GM19468 (cell line): ENCODE measurements around the gene C9orf78.

Experiments
- ATAC-seq: cut with Tn5 transposase; IDR thresholded peaks from one replicate; pipeline ENCODE4 v1.9.1; 2021; ENCODE audit warnings: mild to moderate bottlenecking, moderate library complexity, moderate number of reproducible peaks; ENCODE audit not compliant: unreplicated experiment; ENCODE audit errors: extremely low read depth

The C9orf78 gene

GRCh38 chr9:129848712-129849441 is 13.8 kb upstream of the C9orf78 start:
- no peak for ATAC-seq

DNA sequence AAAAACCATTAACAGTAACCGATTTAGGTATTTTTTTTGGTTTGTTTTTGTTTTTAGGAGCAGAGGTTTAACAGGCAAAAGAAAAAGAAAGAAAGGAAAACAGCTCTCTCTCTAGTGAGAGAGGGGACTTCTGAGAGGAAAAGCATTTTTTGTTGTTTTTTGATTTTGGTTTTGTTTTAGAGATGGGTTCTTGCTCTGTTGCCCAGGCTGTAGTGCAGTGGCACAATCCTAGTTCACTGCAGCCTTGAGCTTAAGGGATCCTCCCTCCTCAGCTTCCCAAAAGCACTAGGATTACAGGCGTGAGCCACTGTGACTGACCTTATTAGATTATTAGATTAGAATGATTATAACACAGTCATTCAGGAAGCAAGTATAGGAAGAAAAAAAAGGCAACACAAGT is 10.3 kb upstream of the C9orf78 start:
- ATAC-seq = no peak

DNA sequence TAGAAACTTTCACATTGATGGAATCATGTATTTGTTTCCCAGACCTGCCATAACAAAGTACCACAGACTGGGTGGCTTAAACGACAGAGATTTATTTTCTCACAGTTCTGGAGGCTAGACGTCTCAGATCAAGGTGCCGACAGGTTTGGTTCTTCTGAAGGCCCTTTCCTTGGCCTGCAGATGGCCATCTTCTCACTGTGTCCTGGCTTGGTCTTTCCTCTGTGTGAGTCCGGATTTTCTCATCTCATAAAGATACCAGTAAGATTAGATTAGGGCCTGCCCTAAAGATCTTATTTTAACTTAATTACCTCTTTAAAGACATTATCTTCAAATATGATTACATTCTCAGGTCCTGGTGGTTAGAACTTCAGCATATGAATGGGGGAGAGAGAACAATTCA is 6.0 kb upstream of the C9orf78 start:
- no peak for ATAC-seq

- no peak for ATAC-seq
Observed at GRCh38 chr9:129840034-129840433, 5.0 kb upstream of the C9orf78 start.

- no peak for ATAC-seq
Observed at GRCh38 chr9:129839324-129840023, 4.4 kb upstream of the C9orf78 start.

GRCh38 chr9:129838707-129839259 is 3.7 kb upstream of the C9orf78 start:
- ATAC-seq = no peak

DNA sequence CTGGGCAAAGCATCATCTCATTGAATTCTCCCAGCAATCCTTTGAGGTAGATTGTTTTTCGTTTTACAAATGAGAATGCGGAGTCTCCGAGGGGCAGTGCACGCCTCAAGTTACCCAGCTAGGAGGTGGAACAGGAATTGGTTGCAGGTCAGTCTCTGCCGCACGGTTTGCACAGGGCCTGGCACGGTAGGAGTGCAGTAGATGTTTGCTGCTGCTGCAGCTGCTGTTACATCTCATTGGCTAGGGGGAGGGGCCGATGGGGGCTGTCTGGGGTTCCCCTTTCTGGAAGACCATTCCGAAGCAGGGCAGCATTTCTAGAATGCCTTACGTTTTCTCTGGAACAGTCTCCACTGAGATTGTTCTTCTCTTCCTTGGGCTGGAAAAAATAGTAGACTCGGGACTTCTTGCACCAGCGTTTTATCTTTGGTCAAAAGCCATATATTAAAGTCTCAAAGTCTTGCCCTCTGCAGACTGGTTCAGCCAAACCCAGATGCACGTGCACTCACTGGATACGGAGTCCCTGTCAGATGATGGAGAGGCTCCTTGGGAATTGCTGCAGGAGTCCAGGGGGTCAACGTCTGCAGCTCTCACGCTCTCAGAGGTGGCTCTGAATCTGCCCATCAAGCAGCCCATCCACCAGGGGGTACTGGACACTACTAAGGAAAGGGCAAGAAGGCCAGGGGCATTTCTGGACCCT is 1.4 kb upstream of the C9orf78 start:
- ATAC-seq = no peak

DNA sequence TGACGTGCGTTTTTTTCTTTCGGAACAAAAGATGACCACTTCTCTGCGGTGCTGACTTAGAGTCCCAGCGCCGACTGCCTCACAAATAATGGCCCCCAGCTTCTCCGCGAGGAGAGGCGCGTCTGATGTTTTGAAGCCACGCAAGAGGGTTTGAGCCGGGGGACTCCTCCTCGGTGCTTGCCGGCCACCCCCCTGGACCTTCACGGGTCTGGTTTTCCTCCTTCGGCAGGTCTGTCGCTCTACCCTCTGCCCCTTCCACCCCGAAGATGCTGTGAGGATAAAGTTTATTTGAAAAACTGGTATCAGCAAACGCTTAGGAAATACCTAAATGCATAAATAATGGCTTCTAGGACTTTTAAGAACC is 767 bp upstream of the C9orf78 start:
- ATAC-seq = no peak

DNA sequence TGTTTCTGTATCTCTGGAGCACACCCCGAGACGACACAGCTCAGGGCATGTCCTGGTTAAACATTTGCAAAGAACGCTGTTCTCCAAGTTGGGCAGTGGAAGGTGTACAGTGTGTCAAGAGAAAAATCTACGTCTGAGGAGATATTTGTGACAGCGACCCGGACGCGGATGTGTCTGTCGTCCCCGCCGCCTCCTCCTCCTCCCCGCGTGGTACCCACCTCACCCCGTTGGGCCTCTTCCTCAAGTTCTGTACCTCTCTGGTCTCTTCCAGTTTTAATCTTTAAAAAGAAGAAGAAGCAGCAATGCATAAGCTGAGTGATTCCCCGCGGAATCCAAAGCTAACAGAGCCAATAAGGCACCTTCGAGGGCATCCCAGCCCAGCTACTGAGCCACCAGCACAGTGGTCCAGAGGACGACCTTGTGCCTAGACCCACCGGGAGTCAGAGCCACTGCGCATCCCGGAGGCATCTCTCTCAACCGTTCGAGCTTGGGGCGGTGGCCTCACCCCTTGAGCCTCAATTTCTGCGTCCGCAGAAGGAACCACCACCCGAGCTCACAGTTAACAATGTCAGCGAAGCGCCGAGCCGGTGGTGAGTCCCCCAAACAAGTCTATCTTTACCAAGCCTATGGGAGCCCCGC is 467 bp downstream of the C9orf78 start:
- ATAC-seq = no peak

GRCh38 chr9:129832982-129833381 is 2.1 kb downstream of the C9orf78 start:
- no peak for ATAC-seq

DNA sequence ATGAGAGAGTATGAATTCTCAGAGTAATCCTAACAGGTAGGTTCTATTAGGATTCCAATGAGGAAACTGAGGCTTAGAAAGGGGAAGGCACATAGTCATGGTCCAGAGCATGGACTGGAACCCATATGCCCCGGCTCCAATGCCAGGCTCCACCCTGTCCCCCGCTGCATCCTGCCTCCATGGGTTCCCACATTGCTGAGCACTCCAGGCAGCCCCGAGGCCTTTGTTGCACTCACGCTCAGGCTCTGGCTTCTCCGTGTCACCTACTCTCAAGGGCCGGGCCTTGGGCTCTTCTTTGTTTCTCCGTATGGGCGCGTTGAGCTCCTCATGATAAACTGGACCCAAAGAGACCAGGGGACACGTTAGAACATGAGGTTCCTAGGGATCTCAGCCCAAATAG is 6.1 kb downstream of the C9orf78 start:
- no peak for ATAC-seq

- no peak for ATAC-seq
Observed at GRCh38 chr9:129828051-129828450, 7.0 kb downstream of the C9orf78 start.

DNA sequence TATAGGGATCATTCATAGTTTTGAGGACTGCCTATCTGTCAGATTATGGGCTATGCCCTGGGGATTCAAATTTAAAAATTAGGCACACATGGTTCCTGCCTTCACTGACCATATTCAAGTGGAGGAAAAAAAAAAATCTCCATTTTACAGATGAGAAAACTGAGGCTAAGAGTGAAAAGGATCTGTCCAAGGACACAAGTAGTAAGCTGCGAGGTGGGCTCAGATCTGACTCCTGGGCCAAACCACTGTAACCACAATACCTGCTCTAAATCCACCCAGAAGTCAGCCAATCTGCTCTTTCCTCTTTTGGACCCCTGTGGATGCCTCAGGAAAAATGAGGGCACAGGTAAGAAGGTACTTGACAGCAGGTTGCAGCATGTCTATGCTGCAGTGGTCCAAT is 8.3 kb downstream of the C9orf78 start:
- no peak for ATAC-seq

GRCh38 chr9:129826344-129826743 is 8.7 kb downstream of the C9orf78 start:
- ATAC-seq = no peak

DNA sequence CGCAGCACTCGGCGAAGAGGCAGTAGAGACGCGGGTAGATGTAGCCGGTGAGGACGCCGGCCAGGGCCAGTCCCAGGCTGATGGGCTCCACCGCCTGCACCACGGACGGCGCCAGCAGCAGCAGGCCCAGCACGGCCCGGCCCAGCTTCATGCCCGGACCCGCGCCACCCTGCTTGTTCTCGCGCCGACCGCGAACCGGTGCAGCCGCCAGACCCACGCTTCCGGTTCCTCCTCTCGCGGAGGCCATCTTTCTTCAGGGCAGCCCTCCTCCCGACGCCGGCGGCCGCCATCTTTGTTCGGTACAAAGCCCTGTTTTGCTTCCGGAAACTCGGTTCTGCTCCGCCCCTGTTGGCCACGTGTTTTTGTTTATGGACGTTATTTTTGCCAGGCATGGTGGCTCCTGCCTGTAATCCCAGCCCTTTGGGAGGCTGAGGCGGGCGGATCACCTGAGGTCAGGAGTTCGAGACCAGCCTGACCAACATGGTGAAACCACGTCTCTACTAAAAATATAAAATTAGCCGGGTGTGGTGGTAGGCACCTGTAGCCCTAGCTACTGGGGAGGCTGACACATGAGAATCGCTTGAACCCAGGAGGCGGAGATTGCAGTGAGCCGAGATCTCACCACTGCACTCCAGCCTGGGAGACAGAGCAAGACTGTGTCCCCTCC is 11.0 kb downstream of the C9orf78 start, which contains the start of gene TOR1A:
TSS of gene TOR1A (minus strand) at position 202 of the 667 bp plus-strand sequence. CDS start at position 151, 51 bp downstream.
- ATAC-seq = peak; percentile 78

DNA sequence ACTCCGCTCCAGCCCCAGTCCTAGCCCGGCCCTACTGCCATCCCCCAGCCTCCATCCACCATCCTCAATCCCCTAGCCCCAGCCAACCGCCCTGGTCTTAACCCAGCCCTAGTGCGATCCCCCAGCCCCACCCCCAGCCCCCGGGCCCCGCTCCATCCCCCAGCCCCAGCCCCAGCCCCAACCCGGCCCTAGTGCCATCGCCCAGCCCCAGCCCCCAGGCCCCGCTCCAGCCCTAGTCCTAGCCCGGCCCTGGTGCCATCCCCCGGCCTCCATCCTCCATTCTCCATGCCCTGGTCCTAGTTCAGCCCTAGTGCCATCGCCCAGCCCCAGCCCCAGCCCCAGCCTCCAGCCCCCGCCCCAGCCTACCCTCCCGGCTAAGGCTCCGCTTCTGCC is 11.5 kb downstream of the C9orf78 start:
- no peak for ATAC-seq

GRCh38 chr9:129822898-129823541 is 12.1 kb downstream of the C9orf78 start:
- no peak for ATAC-seq

GRCh38 chr9:129816501-129817435 is 18.3 kb downstream of the C9orf78 start:
- ATAC-seq = no peak
